ENCODE data around the gene FAM107B.
A peak's percentile ranks its signal among the peaks of the same experiment; 100 is the strongest.

The FAM107B gene

DNA sequence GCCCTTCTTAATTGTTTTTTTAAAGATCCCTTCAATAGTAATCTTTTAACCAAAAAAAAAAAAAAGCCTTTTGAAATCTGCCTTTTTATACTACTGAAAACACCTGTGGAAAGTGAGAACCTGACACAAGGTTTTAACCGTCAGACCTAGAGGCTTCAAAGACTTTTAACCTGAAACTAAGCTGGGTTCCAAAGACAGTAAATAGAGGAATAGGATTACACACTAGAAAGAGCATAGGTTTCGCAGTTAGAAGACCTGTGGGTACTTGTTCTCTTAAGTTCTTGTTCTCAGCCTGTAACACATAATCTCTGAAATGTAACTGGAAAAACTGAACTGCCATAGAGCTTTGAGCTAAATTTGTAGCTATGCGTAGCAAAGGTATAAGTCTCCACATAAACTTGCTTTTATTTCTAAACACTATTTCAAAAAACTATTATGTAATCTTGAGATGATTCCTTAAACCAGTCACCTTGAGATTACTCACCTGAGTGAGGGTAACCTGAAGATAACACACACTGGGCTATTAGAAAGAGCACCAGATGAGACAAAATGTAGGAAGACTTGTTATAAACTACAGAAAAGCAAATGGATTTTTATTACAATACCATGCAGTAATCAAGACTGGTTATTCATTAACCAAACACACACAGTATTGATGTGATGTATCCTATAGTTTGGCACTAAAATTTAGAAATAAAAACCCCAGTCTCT, 247.4 kb downstream of the FAM107B start:
- no peak for DNase-seq

GRCh38 chr10:14526326-14526725, 248.4 kb downstream of the FAM107B start:
- no peak for DNase-seq

- DNase-seq = no peak
These were observed 249.9 kb downstream of the FAM107B start for GRCh38 chr10:14524691-14525324.

DNA sequence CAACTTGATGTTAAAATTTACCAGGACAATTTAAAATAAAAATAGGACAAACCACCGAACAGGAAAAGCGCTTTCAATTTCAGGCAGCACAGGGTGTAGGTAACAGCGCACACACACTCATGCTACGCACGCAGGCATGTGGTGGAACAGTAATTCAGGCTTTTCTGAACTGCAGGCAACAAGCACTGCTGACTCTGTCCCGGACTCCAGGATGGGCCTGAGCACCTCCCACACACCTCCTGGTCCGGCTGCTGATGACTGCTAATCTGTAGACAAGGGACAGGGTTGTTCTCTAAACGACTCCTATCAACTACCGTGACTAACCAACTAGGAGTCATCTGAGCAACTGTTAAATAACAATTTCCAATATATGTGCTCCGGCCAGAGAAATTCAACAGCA, 251.4 kb downstream of the FAM107B start:
- no peak for DNase-seq

- DNase-seq = no peak
These were observed 254.9 kb downstream of the FAM107B start for GRCh38 chr10:14519785-14520184.

DNA sequence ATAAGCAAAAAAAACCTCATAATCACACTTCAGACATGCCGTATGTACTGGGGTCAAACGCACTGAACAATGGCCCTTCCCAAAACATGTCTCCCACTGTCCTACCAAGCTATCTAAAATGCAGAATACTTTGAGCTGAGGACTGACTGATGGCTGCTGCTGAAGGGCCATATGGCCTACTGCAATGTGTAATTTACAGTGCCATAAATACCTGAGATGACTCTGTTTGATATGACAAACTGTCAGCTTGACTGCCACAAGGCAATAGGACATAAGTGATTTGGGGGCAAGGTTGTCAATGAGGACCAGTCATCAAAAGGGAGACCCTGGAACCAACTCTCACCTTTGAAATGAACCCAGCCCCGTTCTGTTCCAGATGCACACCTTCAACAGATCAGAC, 256.5 kb downstream of the FAM107B start:
- DNase-seq = no peak

- no peak for DNase-seq
These were observed 261.6 kb downstream of the FAM107B start for GRCh38 chr10:14513123-14513522.

DNA sequence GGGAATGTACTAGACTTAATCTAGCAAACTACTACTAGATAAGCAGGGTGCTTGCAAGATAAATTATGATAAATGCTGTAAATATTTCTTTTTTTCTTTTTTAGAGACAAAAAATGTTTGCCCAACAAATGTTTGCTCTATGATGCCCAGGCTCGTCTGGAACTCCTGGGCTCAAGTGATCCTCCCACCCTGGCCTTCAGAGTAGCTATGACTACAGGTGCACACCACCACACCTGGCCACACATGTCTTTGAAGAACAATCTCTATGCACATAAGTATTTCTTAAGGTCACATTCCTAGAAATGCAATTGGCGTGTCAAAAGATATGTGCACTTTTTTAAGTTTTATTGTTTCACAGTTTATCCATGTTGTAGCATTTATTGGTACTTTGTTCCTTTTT, 264.4 kb downstream of the FAM107B start:
- no peak for DNase-seq

GRCh38 chr10:14508725-14509124, 266.0 kb downstream of the FAM107B start:
- DNase-seq = peak; percentile 73

DNA sequence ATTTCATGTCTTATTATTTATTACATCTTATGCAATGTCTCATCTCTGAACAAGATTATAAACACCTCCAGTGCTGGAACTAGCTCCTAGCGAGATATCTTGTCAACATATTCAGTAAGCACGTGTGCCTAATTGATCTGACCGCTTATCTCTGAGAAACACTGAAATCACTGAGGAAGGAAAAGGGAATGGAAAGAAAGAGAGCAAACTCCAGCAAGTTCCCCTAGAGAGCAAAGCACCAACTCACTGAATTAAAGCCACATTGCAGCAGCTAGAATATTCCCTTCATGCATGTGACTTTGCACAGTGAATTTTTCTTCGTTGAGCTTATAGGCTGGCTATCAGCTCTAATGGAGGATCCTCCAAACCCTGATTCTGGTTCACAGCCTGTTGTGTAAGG, 266.9 kb downstream of the FAM107B start:
- no peak for DNase-seq

DNA sequence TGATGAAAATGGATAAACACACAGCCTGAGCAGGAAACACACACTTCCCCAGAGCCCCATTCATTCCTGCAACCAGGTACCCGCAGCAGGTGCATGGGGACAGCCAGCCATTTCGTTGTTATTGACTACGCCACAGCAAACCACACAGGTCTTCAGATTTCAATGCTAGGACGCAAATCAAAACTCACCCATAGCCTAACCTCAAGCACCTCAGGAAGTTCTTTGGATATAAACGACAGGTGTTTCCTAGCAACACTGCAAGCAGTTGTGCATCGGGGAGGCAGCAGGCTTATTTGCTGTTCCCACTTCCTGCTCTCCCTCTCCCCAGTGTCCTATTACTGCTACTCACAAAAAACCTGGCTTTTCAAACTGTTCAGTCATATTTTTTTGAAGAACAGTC, 267.5 kb downstream of the FAM107B start:
- DNase-seq = no peak

DNA sequence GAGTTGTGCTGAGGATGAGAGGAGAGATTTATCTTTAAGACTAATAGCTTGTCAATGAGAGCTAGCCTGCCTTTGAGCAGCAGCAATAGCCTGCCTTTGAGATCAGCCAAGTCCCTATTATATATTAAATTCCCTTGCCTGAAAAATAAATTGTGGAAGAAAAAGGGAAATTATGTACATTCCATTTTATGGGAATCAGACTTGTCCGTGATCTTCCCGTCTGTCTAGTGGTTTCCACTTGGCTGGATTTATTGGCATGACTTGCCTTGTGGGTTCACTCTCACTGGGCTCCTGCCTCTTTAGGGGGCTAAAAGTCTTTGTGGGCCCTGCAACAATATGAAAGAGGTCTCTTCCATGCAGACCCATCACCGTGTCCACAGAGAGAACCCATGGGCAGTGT, 272.3 kb downstream of the FAM107B start:
- DNase-seq = peak; percentile 29

DNA sequence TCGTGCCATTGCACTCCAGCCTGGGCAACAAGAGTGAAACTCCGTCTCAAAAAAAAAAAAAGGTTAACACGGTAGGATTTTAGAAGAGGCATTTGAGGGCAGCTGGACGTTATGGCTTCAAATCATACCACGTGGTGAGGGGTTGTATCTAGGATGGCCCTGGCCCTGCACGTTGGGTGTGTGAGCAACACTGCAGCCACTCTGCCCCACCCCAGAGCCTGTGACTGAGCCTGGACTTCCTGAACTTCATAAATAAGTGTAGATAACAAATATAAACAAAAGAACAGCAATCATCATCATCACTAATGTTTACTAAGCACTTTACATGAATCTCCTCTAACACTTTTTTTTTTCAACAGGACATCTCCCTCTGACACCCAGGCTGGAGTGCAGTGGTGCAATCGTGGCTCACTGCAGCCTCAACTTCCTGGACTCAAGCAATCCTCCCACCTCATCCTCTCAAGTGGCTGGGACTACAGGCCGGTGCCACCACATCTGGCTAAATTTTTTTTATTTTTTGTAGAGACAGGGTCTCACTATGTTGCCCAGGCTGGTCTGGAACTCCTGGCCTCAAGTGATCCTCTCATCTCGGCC, 274.4 kb downstream of the FAM107B start:
- DNase-seq = no peak

DNA sequence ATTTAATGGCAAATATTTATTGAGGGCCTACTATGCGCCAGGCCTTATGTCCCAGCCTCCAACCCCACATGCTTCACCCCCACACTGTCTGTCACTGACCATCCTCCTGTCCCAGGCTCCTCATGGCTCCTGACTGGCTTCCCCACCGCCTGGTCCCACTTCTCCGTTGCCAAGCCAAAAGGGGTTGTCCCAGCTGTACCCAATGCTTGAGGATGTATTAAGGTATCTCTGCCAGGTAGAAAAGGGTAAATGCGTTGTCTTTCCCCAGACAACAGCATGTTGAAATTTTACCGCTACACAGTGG, 275.1 kb downstream of the FAM107B start:
- DNase-seq = no peak

GRCh38 chr10:14498326-14498725, 276.4 kb downstream of the FAM107B start:
- no peak for DNase-seq

- no peak for DNase-seq
These were observed 282.9 kb downstream of the FAM107B start for GRCh38 chr10:14491811-14492210.

DNA sequence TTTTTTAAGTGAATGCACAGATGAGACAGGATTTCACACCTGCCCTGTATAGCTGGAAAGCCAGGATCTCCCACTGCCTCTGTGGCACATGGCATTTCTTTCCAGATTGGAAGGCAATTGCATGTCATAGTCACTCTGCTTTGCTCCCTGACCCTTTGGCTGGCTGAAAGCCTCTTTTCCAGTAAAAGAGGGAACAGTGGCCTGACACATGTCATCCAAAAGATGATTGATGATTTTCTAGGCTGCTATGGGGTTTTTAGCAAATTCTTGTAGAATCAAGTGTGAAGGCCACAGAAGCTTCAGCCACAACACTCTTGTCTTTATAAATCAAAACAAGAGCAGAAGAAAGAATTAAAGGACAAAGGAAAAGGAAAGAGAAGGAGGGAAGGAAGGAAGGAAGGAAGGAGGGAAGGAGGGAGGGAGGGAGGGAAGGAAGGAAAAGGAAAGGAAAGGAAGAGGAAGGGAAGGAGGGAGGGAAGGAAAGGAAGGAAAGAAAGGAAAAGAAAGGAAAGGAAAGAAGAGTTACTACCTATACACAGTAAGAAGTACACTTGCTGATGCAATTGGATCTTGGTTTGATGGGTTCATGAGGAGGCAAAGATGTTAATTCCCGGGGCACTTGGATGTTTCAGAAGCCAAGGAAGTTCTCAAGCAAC, 285.0 kb downstream of the FAM107B start:
- no peak for DNase-seq

DNA sequence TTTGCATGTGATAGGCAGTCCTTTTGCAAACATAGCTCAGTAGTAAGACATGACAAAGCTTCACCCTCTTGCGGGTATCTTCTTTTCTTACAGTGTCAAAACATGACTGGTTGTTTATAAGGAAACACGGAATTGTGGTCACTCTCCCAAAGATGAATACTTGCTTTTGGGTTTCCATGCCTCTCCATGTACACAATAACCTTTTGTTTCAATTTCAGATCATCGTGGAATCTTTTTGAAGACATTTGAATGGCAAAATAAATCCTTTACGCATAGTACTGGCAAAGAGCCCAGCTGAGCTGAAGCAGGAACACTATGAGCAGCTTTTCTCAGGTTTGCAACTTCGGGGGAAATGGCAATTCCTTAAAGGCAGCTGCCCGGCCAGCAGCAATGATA, 287.2 kb downstream of the FAM107B start:
- DNase-seq = no peak

GRCh38 chr10:14486777-14487487, 287.8 kb downstream of the FAM107B start:
- no peak for DNase-seq

DNA sequence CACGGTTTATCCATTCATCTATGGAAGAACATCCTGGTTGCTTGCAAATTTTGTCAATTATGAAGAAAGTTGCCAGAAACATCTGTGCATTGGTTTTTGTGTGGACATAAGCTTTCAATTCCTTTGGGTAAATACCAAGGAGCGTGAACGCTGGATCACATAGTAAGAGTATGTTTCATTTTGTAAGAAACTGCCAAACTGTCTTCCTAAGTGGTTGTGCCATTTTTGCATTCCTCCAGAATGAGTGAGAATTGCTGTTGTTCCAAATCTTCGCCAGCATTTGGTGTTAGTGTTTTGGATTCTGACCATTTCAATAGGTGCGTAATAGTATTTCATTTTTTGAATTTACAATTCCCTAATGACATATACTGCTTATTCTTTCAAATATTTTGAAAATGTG, 288.7 kb downstream of the FAM107B start:
- no peak for DNase-seq

- no peak for DNase-seq
These were observed 291.3 kb downstream of the FAM107B start for GRCh38 chr10:14483417-14483816.

- no peak for DNase-seq
These were observed 292.9 kb downstream of the FAM107B start for GRCh38 chr10:14481752-14482151.

GRCh38 chr10:14481014-14481413, 293.7 kb downstream of the FAM107B start:
- DNase-seq = no peak

GRCh38 chr10:14478604-14479003, 296.1 kb downstream of the FAM107B start:
- DNase-seq = peak; percentile 75

Measured in fibroblast of skin of right quadriceps (primary cell).